ENCODE data around the gene USP10. TPM values are rescaled to one million over a fixed set of nuclear protein-coding genes. Genes with fewer than 3 reads are reported as not detected.

Gene USP10
- total and polyA plus RNA-seq, 2 donors = 31.7 to 44.7 TPM

DNA sequence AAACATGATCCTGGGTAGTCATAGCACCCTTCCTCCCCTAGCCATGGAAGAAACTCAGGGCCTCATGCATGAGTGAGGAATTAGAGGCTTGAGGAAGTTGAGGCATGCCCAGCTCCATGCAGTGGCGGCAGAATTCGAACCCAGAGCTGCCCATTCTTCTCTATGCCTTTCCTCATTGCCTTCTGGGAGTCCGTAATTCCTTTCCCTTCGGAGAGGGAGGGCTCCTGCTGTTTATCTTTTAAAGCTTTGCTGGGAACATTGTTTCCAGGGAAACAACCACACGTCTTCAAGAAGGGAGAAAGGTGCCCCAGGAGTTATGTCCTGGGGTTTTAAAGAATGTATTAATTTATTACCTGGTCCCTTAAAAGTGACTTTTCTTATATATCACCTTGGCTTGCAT lies 128.5 kb downstream of the USP10 start:
- no peaks in the 10 kb centered on the region for H3K4me1 ChIP-seq (ENCODE audit: control insufficient read depth in 2 of 2, insufficient read depth in 2 of 2, low read length in 2 of 2)
- H3K9me3 ChIP-seq (ENCODE audit: control insufficient read depth in 2 of 2, insufficient read depth in 1 of 2, low read length in 1 of 2) = no peaks in the 10 kb centered on the region
- peaks cover 0 to 15% of the 10 kb centered on the region in 2 donors for H3K27me3 ChIP-seq (ENCODE audit: control insufficient read depth in 2 of 2, insufficient read depth in 1 of 2, low read length in 1 of 2)
- no peaks in the 10 kb centered on the region for H3K36me3 ChIP-seq (ENCODE audit: control insufficient read depth in 2 of 2, insufficient read depth in 2 of 2, low read length in 1 of 2)
- no peak for DNase-seq (ENCODE audit: low read depth in 6 of 9, low spot score in 9 of 9)
- WGBS = 96% methylated on average over 5 of the region's 5 CpGs
- H3K4me3 ChIP-seq (ENCODE audit: low read length in 2 of 2) = no peak overlapping the region
- H3K27ac ChIP-seq (ENCODE audit: low read depth in 1 of 2, low read length in 1 of 2) = no peak overlapping the region

Other genes starting within 250 kb of the USP10 start
- 7.3 TPM for gene MEAK7, start 195.3 kb upstream of the USP10 start, total RNA-seq
- 4.4 TPM for gene MEAK7, start 195.3 kb upstream of the USP10 start, polyA plus RNA-seq
- gene COTL1, start 81.9 kb upstream of the USP10 start, total RNA-seq = 117 TPM
- gene COTL1, start 81.9 kb upstream of the USP10 start, polyA plus RNA-seq = 145 TPM
- 14.4 TPM for gene KLHL36, start 51.5 kb upstream of the USP10 start, total RNA-seq
- 17.8 TPM for gene KLHL36, start 51.5 kb upstream of the USP10 start, polyA plus RNA-seq
- 2.1 TPM for gene CRISPLD2, start 120.0 kb downstream of the USP10 start, total RNA-seq
- gene CRISPLD2, start 120.0 kb downstream of the USP10 start, polyA plus RNA-seq = 7.2 TPM